Endothelial cell of umbilical vein (primary cell): ENCODE measurements around the gene AMD1. TPM values are rescaled to one million over a fixed set of nuclear protein-coding genes. Genes with fewer than 3 reads are reported as not detected.

ENCODE experiments used
- BruUV-seq: library from RNA; stranded (reverse); fragments of 400-500 nt; replicated peaks from 2 replicates; lab custom pipeline; 2021; lab: Mats Ljungman, UMichigan
- CTCF ChIA-PET: fragments of 300-600, 350-600 bp; sonication (Branson Sonifier 250); formaldehyde crosslinking; loops from one replicate; lab custom pipeline; 2021; ENCODE audit warnings: antibody characterized with exemption, inconsistent platforms; lab: Charles Lee
- POLR2A ChIA-PET: fragments of 300-600, 350-600 bp; sonication (Branson Sonifier 250); formaldehyde crosslinking; loops from one replicate; lab custom pipeline; 2021; ENCODE audit warnings: antibody characterized with exemption, inconsistent platforms; lab: Charles Lee
- DNase-seq: peaks from one replicate; pipeline ENCODE4 v3.0.0-alpha.2; 2011; ENCODE audit warnings: low read depth, low spot score
- FAIRE-seq: peaks from 2 replicates; lab custom pipeline; 2011; peaks lifted over from hg19 to GRCh38; lab: Jason Lieb, UNC
- H2AFZ ChIP-seq: 2 replicates; pipeline ENCODE4 v1.6.0; 2012; ENCODE audit warnings: low read depth, low read length, control low read depth, inconsistent platforms
- H3K27ac ChIP-seq: 2 replicates; pipeline ENCODE4 v1.5.1; 2011; ENCODE audit warnings: low read depth, mild to moderate bottlenecking, control low read depth, low read length, moderate library complexity; ENCODE audit not compliant: insufficient read depth
- H3K27me3 ChIP-seq, 2 experiments: 2 replicates each; pipeline versions ENCODE4 v1.6.0 to v1.6.1; 2011; ENCODE audit warnings: low read length in 2 of 2, mixed read lengths in 1 of 2; ENCODE audit not compliant: control insufficient read depth in 2 of 2, insufficient read depth in 2 of 2
- H3K36me3 ChIP-seq, 2 experiments: 2 replicates in 1 of 2; 3 replicates in 1 of 2; pipeline ENCODE4 v1.5.1; 2011; ENCODE audit warnings: low read length in 2 of 2, mild to moderate bottlenecking in 1 of 2, moderate library complexity in 1 of 2; ENCODE audit not compliant: control insufficient read depth in 2 of 2, insufficient read depth in 2 of 2; ENCODE audit errors: extremely low read depth in 1 of 2
- H3K4me1 ChIP-seq: 3 replicates; pipeline ENCODE4 v1.5.1; 2011; ENCODE audit warnings: mild to moderate bottlenecking, low read length; ENCODE audit not compliant: control insufficient read depth, insufficient read depth; ENCODE audit errors: extremely low read depth
- H3K4me2 ChIP-seq: 2 replicates; pipeline ENCODE4 v1.6.1; 2011; ENCODE audit warnings: low read length, control low read depth, mixed read lengths; ENCODE audit not compliant: insufficient read depth
- H3K4me3 ChIP-seq, 3 experiments: fragments of 200-600 bp in 1 of 3; sonication (generic), shearing (Covaris generic) in 1 of 3; replicated peaks in 1 of 3; 2 replicates each; pipeline ENCODE4 v1.5.1; 2011 to 2016; ENCODE audit warnings: control low read depth in 3 of 3, low read length in 3 of 3, mild to moderate bottlenecking in 2 of 3, inconsistent platforms in 1 of 3, low read depth in 1 of 3, moderate library complexity in 1 of 3; ENCODE audit not compliant: insufficient read depth in 1 of 3
- H3K79me2 ChIP-seq: 2 replicates; pipeline ENCODE4 v1.6.0; 2012; ENCODE audit warnings: low read length, inconsistent platforms; ENCODE audit not compliant: control insufficient read depth, insufficient read depth
- H3K9ac ChIP-seq: replicated peaks from 2 replicates; pipeline ENCODE3; 2011; ENCODE audit warnings: low read length, control low read depth; ENCODE audit not compliant: insufficient read depth; ENCODE audit errors: extremely low read depth
- H3K9me1 ChIP-seq: replicated peaks from 3 replicates; pipeline ENCODE4 v1.6.0; 2011; ENCODE audit warnings: mild to moderate bottlenecking, low read length; ENCODE audit not compliant: control insufficient read depth, insufficient read depth; ENCODE audit errors: extremely low read depth
- H3K9me3 ChIP-seq: replicated peaks from 2 replicates; pipeline ENCODE4 v1.5.1; 2012; ENCODE audit warnings: low read length, inconsistent platforms; ENCODE audit not compliant: control insufficient read depth, insufficient read depth
- H4K20me1 ChIP-seq: replicated peaks from 2 replicates; pipeline ENCODE3; 2011; ENCODE audit warnings: mild to moderate bottlenecking, low read length; ENCODE audit not compliant: control insufficient read depth, insufficient read depth; ENCODE audit errors: extremely low read depth
- CTCF ChIP-seq, 2 donors: IDR thresholded peaks; 1 replicate in 1 of 2; 2 replicates in 1 of 2; pipeline ENCODE4 v1.5.1; 2011; ENCODE audit warnings: low read length in 2 of 2, mild to moderate bottlenecking in 2 of 2, moderate library complexity in 2 of 2, control low read depth in 1 of 2, inconsistent platforms in 1 of 2, low read depth in 1 of 2; ENCODE audit not compliant: insufficient read depth in 1 of 2; ENCODE audit errors: extremely low read depth in 1 of 2
- EZH2 ChIP-seq: IDR thresholded peaks from 2 replicates; pipeline ENCODE4 v1.6.1; 2012; ENCODE audit warnings: borderline replicate concordance, low read depth, mild to moderate bottlenecking, moderate library complexity, low read length, inconsistent platforms; ENCODE audit not compliant: severe bottlenecking
- FOS ChIP-seq: IDR thresholded peaks from 2 replicates; pipeline ENCODE4 v1.6.1; 2011; ENCODE audit warnings: mild to moderate bottlenecking, low read length, moderate library complexity, borderline replicate concordance; ENCODE audit not compliant: insufficient read depth
- GATA2 ChIP-seq: IDR thresholded peaks from 2 replicates; pipeline ENCODE4 v1.7.0; 2011; ENCODE audit warnings: low read depth, mild to moderate bottlenecking, moderate library complexity, mixed read lengths, low read length; ENCODE audit not compliant: insufficient read length, insufficient read depth
- JUN ChIP-seq: IDR thresholded peaks from 2 replicates; pipeline ENCODE4 v1.6.1; 2011; ENCODE audit warnings: borderline replicate concordance, low read depth; ENCODE audit not compliant: insufficient read length, insufficient read depth
- MAX ChIP-seq: IDR thresholded peaks from 2 replicates; pipeline ENCODE4 v1.6.1; 2011; ENCODE audit not compliant: insufficient read depth, insufficient read length
- MYC ChIP-seq: IDR thresholded peaks from one replicate; pipeline ENCODE4 v1.6.1; 2011; ENCODE audit warnings: mild to moderate bottlenecking, low read depth, low read length
- POLR2A ChIP-seq: IDR thresholded peaks from 2 replicates; pipeline ENCODE4 v1.6.1; 2012; ENCODE audit warnings: low read depth, mild to moderate bottlenecking, control low read depth, low read length
- POLR2AphosphoS5 ChIP-seq: IDR thresholded peaks from 2 replicates; pipeline ENCODE4 v1.6.1; 2012; ENCODE audit warnings: low read depth, mild to moderate bottlenecking, control low read depth, low read length, moderate library complexity; ENCODE audit not compliant: insufficient read depth
- dilution Hi-C: fragments of 300-500 bp; cut with MboI; formaldehyde crosslinking; loops from one replicate; pipeline ENCODE4 v1.15.0; 2019; ENCODE audit warnings: low sequenced_read_pairs; ENCODE audit not compliant: extremely low pct_ligation_motif_present
- intact Hi-C: fragments of 100-400 bp; cut with micrococcal nuclease; formaldehyde crosslinking; loops from one replicate; pipeline ENCODE4 v1.10.0; 2022
- polyA plus RNA-seq, 4 experiments: library from polyadenylated mRNA; depleted of rRNA in 3 of 4; stranded (reverse) in 3 of 4; unstranded in 1 of 4; fragments of >200 nt; gene quantifications; 2 replicates each; pipeline versions ENCODE4 v1.2.1 to v1.2.3, GENCODE V29; 2011 to 2012; ENCODE audit warnings: missing spikeins in 1 of 4
- total RNA-seq: library from RNA; stranded (reverse); gene quantifications from 2 replicates; pipeline ENCODE4 v1.2.3, GENCODE V29; 2021

Gene AMD1
- total and polyA plus RNA-seq, 2 donors (not counting 3 experiments of a cell fraction or from before 2014, with no cell fraction given): 13.1 to 48.2 TPM

- Histone ChIP-seq H3K79me2 (no peaks in the 10 kb centered on the region), H4K20me1 (no peaks in the 10 kb centered on the region), H3K4me2 (no peak overlapping the region), H3K27ac (no peak overlapping the region), H3K4me1 (no peaks in the 10 kb centered on the region), H2AFZ (no peak overlapping the region), H3K4me3 (no peak overlapping the region), H3K9ac (no peak overlapping the region), H3K27me3 (no peaks in the 10 kb centered on the region), H3K36me3 (no peaks in the 10 kb centered on the region), H3K9me3 (no peaks in the 10 kb centered on the region), H3K9me1 (no peaks in the 10 kb centered on the region)
- intact Hi-C loops: no loop called here
- TF ChIP-seq MYC (no peak), FOS (no peak), POLR2AphosphoS5 (no peak), EZH2 (no peak), MAX (no peak), GATA2 (no peak), POLR2A (no peak), JUN (no peak), CTCF (IDR thresholded peaks at IDR 0.05; ENCODE audit: extremely low read depth in 1 of 2, insufficient read depth in 1 of 2, low read depth in 1 of 2, low read length in 2 of 2) (no peak)
- POLR2A ChIA-PET: no interaction called here
- no TSS peak for BruUV-seq
- DNase-seq (no peak), FAIRE-seq (no peak)
- CTCF ChIA-PET: no interaction called here
- dilution Hi-C loops: no loop called here
These were observed 56.2 kb downstream of the AMD1 start for GRCh38 chr6:110930781-110931180.
